HepG2 (cell line): ENCODE results near the gene TEX261. TPM values are rescaled to one million over a fixed set of nuclear protein-coding genes. Genes with fewer than 3 reads are reported as not detected.

Source experiments
- ARNT2 ChIP-seq: sonication (generic); formaldehyde crosslinking; IDR thresholded peaks from 2 replicates; pipeline ENCODE4 v1.8.0; 2022; ENCODE audit warnings: mild to moderate bottlenecking, low read depth, missing genetic modification reagents, moderate library complexity
- CENPX ChIP-seq: sonication (generic); formaldehyde crosslinking; IDR thresholded peaks from 2 replicates; pipeline ENCODE4 v1.9.0; 2021; ENCODE audit warnings: mild to moderate bottlenecking, missing genetic modification reagents, moderate library complexity
- ELF4 ChIP-seq: sonication (generic); formaldehyde crosslinking; IDR thresholded peaks from 2 replicates; pipeline ENCODE4 v1.5.0; 2020; ENCODE audit warnings: missing genetic modification reagents, mild to moderate bottlenecking, moderate library complexity, borderline replicate concordance
- GTF3A ChIP-seq: sonication (generic); formaldehyde crosslinking; conservative IDR thresholded peaks from 2 replicates; pipeline ENCODE4 v1.4.0; 2020; ENCODE audit warnings: mild to moderate bottlenecking, missing genetic modification reagents
- MED13 ChIP-seq: sonication (generic); formaldehyde crosslinking; IDR thresholded peaks from 2 replicates; pipeline ENCODE4 v1.5.0; 2020; ENCODE audit warnings: missing genetic modification reagents
- PRPF4 ChIP-seq: fragments of 200-400 bp; formaldehyde crosslinking; IDR thresholded peaks from 2 replicates; pipeline ENCODE4 v1.6.1; 2016; ENCODE audit warnings: low read length, low read depth; ENCODE audit not compliant: poor library complexity, severe bottlenecking
- RARA ChIP-seq: IDR thresholded peaks from 2 replicates; pipeline ENCODE4 v1.6.1; 2016; ENCODE audit warnings: missing genetic modification reagents, missing compliant biosample characterization
- SPEN ChIP-seq: sonication (generic); formaldehyde crosslinking; IDR thresholded peaks from 2 replicates; pipeline ENCODE4 v1.5.1; 2020; ENCODE audit warnings: low read depth, mild to moderate bottlenecking, missing genetic modification reagents
- SSRP1 ChIP-seq: IDR thresholded peaks from 2 replicates; pipeline ENCODE4 v1.6.1; 2016; ENCODE audit warnings: control low read depth
- ZNF121 ChIP-seq: sonication (generic); formaldehyde crosslinking; IDR thresholded peaks from 2 replicates; pipeline ENCODE4 v1.5.0; 2020; ENCODE audit warnings: mild to moderate bottlenecking, missing genetic modification reagents
- ZNF557 ChIP-seq: sonication (generic); formaldehyde crosslinking; IDR thresholded peaks from 2 replicates; pipeline ENCODE4 v1.4.0; 2020; ENCODE audit warnings: missing genetic modification reagents
- ZNF589 ChIP-seq: sonication (generic); formaldehyde crosslinking; conservative IDR thresholded peaks from 2 replicates; pipeline ENCODE4 v1.8.0; 2022; ENCODE audit warnings: mild to moderate bottlenecking, moderate library complexity, missing genetic modification reagents
- ZNF761 ChIP-seq: sonication (generic); formaldehyde crosslinking; conservative IDR thresholded peaks from 2 replicates; pipeline ENCODE4 v1.4.0; 2020; ENCODE audit warnings: mild to moderate bottlenecking, missing genetic modification reagents
- ZSCAN20 ChIP-seq: sonication (generic); formaldehyde crosslinking; IDR thresholded peaks from 2 replicates; pipeline ENCODE4 v1.4.0; 2020; ENCODE audit warnings: missing genetic modification reagents, mild to moderate bottlenecking, borderline replicate concordance
- polyA plus RNA-seq, 8 experiments: library from polyadenylated mRNA; depleted of rRNA in 3 of 8; stranded (reverse) in 7 of 8; unstranded in 1 of 8; fragments of >200 nt; fragmentation: Illumina TruSeq in 4 of 8; extraction: Trizol in 4 of 8; gene quantifications; 2 replicates each; pipeline versions ENCODE4 v1.2.1 to v1.2.3, GENCODE V29; 2011 to 2016; ENCODE audit warnings: low read depth in 4 of 8, missing spikeins in 1 of 8, mixed read lengths in 1 of 8; ENCODE audit not compliant: insufficient read depth in 1 of 8
- total RNA-seq, 5 experiments: library from RNA; depleted of rRNA; stranded (reverse); fragments of >200 nt; fragmentation: Illumina TruSeq; extraction: Trizol; gene quantifications; 2 replicates each; pipeline ENCODE4 v1.2.3, GENCODE V29; 2016; ENCODE audit warnings: low read depth in 1 of 5
- TF ChIP-seq, protein P1 (sequence below), 2 experiments: sonication (generic) in 1 of 2; formaldehyde crosslinking in 1 of 2; IDR thresholded peaks; 2 replicates each; pipeline versions ENCODE4 v1.4.0 to v1.6.1; 2016 to 2020; ENCODE audit warnings: borderline replicate concordance in 1 of 2, low read depth in 1 of 2, mild to moderate bottlenecking in 1 of 2, missing genetic modification reagents in 1 of 2
- TF ChIP-seq, protein P2 (sequence below): sonication (generic); formaldehyde crosslinking; IDR thresholded peaks from 2 replicates; pipeline ENCODE4 v1.9.0; 2021; ENCODE audit warnings: missing genetic modification reagents, borderline replicate concordance
- TF ChIP-seq, protein P3 (sequence below): sonication (generic); formaldehyde crosslinking; IDR thresholded peaks from 2 replicates; pipeline ENCODE4 v1.9.0; 2022; ENCODE audit warnings: missing genetic modification reagents, mild to moderate bottlenecking, borderline replicate concordance
- TF ChIP-seq, protein P4 (sequence below): sonication (generic); formaldehyde crosslinking; IDR thresholded peaks from 2 replicates; pipeline ENCODE4 v1.5.1; 2020; ENCODE audit warnings: missing genetic modification reagents, mild to moderate bottlenecking, borderline replicate concordance

Gene TEX261
- total and polyA plus RNA-seq, 2 of the 13 experiments (the other 11 are each of a cell fraction or from before 2014, with no cell fraction given), result 43.8 to 78.7 TPM

DNA sequence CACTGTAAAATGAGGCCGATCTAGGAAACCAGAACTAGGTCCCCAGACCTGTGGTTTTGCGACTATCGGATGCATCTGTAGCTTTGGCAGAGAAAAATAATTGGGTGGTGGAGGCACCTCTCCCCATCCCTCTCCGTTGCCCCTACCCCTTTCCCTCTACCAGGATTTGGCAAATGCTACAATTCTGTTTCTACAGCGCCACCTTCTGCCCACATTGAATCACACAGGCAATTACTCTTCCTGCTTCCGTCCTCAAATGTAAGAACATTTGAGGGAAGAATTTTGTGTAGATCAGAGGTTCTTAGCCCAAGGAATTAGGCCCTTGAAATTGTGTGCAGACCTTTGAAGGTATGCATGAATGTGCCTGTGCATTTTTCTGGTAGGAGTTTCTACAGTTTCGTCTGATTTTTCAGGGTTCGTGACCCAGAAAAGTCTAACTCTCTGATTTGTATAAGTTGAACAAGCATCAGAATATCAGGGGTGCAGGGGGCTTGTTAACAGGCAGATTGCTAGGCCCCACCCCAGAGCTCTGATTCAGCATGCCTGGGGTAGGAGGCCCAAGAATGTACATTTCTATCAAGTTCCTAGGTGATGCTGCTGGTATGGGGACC is 47.7 kb downstream of the TEX261 start (continued):
- TF ChIP-seq, protein P1, sequence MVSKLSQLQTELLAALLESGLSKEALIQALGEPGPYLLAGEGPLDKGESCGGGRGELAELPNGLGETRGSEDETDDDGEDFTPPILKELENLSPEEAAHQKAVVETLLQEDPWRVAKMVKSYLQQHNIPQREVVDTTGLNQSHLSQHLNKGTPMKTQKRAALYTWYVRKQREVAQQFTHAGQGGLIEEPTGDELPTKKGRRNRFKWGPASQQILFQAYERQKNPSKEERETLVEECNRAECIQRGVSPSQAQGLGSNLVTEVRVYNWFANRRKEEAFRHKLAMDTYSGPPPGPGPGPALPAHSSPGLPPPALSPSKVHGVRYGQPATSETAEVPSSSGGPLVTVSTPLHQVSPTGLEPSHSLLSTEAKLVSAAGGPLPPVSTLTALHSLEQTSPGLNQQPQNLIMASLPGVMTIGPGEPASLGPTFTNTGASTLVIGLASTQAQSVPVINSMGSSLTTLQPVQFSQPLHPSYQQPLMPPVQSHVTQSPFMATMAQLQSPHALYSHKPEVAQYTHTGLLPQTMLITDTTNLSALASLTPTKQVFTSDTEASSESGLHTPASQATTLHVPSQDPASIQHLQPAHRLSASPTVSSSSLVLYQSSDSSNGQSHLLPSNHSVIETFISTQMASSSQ (IDR thresholded peaks at IDR 0.05; ENCODE audit: low read depth), result no peak
- TF ChIP-seq, protein P1 (CRISPR knock-in tag; IDR thresholded peaks at IDR 0.05; ENCODE audit: borderline replicate concordance), result no peak
- no peak for TF ChIP-seq ZNF121
- TF ChIP-seq, protein P2, sequence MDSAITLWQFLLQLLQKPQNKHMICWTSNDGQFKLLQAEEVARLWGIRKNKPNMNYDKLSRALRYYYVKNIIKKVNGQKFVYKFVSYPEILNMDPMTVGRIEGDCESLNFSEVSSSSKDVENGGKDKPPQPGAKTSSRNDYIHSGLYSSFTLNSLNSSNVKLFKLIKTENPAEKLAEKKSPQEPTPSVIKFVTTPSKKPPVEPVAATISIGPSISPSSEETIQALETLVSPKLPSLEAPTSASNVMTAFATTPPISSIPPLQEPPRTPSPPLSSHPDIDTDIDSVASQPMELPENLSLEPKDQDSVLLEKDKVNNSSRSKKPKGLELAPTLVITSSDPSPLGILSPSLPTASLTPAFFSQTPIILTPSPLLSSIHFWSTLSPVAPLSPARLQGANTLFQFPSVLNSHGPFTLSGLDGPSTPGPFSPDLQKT, result no peak
- no peak for TF ChIP-seq PRPF4
- TF ChIP-seq ELF4 (CRISPR knock-in tag), result no peak
- no peak for TF ChIP-seq MED13 (CRISPR knock-in tag)
- no peak for TF ChIP-seq RARA (CRISPR knock-in tag)
- TF ChIP-seq ARNT2 (CRISPR knock-in tag), result no peak
- TF ChIP-seq CENPX, result no peak
- TF ChIP-seq, protein P3, sequence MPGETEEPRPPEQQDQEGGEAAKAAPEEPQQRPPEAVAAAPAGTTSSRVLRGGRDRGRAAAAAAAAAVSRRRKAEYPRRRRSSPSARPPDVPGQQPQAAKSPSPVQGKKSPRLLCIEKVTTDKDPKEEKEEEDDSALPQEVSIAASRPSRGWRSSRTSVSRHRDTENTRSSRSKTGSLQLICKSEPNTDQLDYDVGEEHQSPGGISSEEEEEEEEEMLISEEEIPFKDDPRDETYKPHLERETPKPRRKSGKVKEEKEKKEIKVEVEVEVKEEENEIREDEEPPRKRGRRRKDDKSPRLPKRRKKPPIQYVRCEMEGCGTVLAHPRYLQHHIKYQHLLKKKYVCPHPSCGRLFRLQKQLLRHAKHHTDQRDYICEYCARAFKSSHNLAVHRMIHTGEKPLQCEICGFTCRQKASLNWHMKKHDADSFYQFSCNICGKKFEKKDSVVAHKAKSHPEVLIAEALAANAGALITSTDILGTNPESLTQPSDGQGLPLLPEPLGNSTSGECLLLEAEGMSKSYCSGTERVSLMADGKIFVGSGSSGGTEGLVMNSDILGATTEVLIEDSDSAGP (CRISPR knock-in tag), result no peak
- no peak for TF ChIP-seq ZNF589 (CRISPR knock-in tag)
- TF ChIP-seq GTF3A (CRISPR knock-in tag), result no peak
- TF ChIP-seq ZSCAN20, result no peak
- 0 out of 2 replicates have a peak, but pooled peaks have one; percentile 76 for TF ChIP-seq SSRP1 (CRISPR knock-in tag)
- TF ChIP-seq ZNF557 (CRISPR knock-in tag), result no peak
- TF ChIP-seq, protein P4, sequence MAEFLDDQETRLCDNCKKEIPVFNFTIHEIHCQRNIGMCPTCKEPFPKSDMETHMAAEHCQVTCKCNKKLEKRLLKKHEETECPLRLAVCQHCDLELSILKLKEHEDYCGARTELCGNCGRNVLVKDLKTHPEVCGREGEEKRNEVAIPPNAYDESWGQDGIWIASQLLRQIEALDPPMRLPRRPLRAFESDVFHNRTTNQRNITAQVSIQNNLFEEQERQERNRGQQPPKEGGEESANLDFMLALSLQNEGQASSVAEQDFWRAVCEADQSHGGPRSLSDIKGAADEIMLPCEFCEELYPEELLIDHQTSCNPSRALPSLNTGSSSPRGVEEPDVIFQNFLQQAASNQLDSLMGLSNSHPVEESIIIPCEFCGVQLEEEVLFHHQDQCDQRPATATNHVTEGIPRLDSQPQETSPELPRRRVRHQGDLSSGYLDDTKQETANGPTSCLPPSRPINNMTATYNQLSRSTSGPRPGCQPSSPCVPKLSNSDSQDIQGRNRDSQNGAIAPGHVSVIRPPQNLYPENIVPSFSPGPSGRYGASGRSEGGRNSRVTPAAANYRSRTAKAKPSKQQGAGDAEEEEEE (CRISPR knock-in tag), result no peak
- no peak for TF ChIP-seq SPEN (CRISPR knock-in tag)
- no peak for TF ChIP-seq ZNF761
